Osteoblast (primary cell): ENCODE results near the gene KCNAB1. TPM values are rescaled to one million over a fixed set of nuclear protein-coding genes. Genes with fewer than 3 reads are reported as not detected.

Experiments used
- DNase-seq: peaks from one replicate; pipeline ENCODE4 v3.0.0; 2011; ENCODE audit warnings: low spot score, mixed read lengths; ENCODE audit not compliant: insufficient read length; ENCODE audit errors: missing footprints
- H2AFZ ChIP-seq: 2 replicates; pipeline ENCODE4 v1.6.0; 2011; ENCODE audit warnings: mild to moderate bottlenecking, low read length
- H3K27ac ChIP-seq: 2 replicates; pipeline ENCODE4 v1.5.1; 2011; ENCODE audit warnings: mild to moderate bottlenecking, low read depth, low read length, moderate library complexity
- H3K27me3 ChIP-seq: 2 replicates; pipeline ENCODE4 v1.6.0; 2012; ENCODE audit warnings: mild to moderate bottlenecking, control low read depth, inconsistent platforms, low read length, moderate library complexity; ENCODE audit not compliant: insufficient read depth
- H3K36me3 ChIP-seq: 2 replicates; pipeline ENCODE4 v1.5.1; 2011; ENCODE audit warnings: mild to moderate bottlenecking, low read length, control low read depth, moderate library complexity; ENCODE audit not compliant: insufficient read depth
- H3K4me1 ChIP-seq: 2 replicates; pipeline ENCODE4 v1.5.1; 2011; ENCODE audit warnings: mild to moderate bottlenecking, low read length, control low read depth, moderate library complexity; ENCODE audit not compliant: insufficient read depth
- H3K4me2 ChIP-seq: 2 replicates; pipeline ENCODE4 v1.6.0; 2011; ENCODE audit warnings: mild to moderate bottlenecking, low read length; ENCODE audit not compliant: insufficient read depth
- H3K4me3 ChIP-seq: fragments of 200-600 bp; sonication (generic); 3 replicates; pipeline ENCODE4 v1.5.1; 2012; ENCODE audit warnings: mild to moderate bottlenecking, low read length, inconsistent platforms; ENCODE audit not compliant: insufficient read depth
- H3K79me2 ChIP-seq: 2 replicates; pipeline ENCODE4 v1.6.0; 2012; ENCODE audit warnings: mild to moderate bottlenecking, low read length, control low read depth, inconsistent platforms; ENCODE audit not compliant: insufficient read depth
- H3K9me3 ChIP-seq: 2 replicates; pipeline ENCODE4 v1.5.1; 2011; ENCODE audit warnings: low read depth, low read length, control low read depth
- H4K20me1 ChIP-seq: 2 replicates; pipeline ENCODE4 v1.6.0; 2012; ENCODE audit warnings: mild to moderate bottlenecking, low read length, control low read depth; ENCODE audit not compliant: insufficient read depth
- total RNA-seq: library from RNA; depleted of rRNA; stranded (reverse); fragments of >200 nt; gene quantifications from 2 replicates; pipeline ENCODE4 v1.2.3, GENCODE V29; 2012
- TF ChIP-seq, protein P1 (sequence below): IDR thresholded peaks from 2 replicates; pipeline ENCODE4 v1.5.1; 2011; ENCODE audit warnings: mild to moderate bottlenecking, low read depth, low read length, moderate library complexity; ENCODE audit errors: extremely low read depth

Gene KCNAB1
- total RNA-seq, 1 donor = 0.36 TPM

DNA sequence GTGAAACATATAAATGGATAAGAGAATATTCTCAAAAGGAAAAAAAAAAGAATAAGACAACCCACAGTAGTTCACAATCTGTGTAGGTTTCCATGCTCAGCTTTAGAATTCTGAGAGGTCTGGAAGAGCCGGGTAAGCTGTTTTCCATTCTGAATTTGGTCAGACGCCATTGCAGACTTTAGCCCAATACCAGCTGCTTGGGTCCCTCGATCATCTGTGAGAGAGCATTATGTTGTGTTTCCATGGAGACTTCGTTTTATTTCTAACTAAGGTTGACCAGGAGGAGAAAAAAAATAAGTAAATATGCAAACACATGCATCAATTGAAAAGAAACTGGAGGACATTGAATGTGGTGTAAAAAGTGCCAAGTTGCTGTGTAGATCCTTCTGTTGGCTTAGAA lies 25.5 kb downstream of the KCNAB1 start:
- no peak overlapping the region for H3K4me3 ChIP-seq
- H3K27ac ChIP-seq = no peak overlapping the region
- peaks cover 7% of the 10 kb centered on the region for H3K27me3 ChIP-seq
- no peaks in the 10 kb centered on the region for H3K9me3 ChIP-seq
- TF ChIP-seq, protein P1, sequence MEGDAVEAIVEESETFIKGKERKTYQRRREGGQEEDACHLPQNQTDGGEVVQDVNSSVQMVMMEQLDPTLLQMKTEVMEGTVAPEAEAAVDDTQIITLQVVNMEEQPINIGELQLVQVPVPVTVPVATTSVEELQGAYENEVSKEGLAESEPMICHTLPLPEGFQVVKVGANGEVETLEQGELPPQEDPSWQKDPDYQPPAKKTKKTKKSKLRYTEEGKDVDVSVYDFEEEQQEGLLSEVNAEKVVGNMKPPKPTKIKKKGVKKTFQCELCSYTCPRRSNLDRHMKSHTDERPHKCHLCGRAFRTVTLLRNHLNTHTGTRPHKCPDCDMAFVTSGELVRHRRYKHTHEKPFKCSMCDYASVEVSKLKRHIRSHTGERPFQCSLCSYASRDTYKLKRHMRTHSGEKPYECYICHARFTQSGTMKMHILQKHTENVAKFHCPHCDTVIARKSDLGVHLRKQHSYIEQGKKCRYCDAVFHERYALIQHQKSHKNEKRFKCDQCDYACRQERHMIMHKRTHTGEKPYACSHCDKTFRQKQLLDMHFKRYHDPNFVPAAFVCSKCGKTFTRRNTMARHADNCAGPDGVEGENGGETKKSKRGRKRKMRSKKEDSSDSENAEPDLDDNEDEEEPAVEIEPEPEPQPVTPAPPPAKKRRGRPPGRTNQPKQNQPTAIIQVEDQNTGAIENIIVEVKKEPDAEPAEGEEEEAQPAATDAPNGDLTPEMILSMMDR = no peak
- no peak overlapping the region for H2AFZ ChIP-seq
- no peak overlapping the region for H3K4me2 ChIP-seq
- DNase-seq = no peak
- H3K36me3 ChIP-seq = no peaks in the 10 kb centered on the region
- no peaks in the 10 kb centered on the region for H4K20me1 ChIP-seq
- H3K4me1 ChIP-seq = no peaks in the 10 kb centered on the region
- H3K79me2 ChIP-seq = no peaks in the 10 kb centered on the region

DNA sequence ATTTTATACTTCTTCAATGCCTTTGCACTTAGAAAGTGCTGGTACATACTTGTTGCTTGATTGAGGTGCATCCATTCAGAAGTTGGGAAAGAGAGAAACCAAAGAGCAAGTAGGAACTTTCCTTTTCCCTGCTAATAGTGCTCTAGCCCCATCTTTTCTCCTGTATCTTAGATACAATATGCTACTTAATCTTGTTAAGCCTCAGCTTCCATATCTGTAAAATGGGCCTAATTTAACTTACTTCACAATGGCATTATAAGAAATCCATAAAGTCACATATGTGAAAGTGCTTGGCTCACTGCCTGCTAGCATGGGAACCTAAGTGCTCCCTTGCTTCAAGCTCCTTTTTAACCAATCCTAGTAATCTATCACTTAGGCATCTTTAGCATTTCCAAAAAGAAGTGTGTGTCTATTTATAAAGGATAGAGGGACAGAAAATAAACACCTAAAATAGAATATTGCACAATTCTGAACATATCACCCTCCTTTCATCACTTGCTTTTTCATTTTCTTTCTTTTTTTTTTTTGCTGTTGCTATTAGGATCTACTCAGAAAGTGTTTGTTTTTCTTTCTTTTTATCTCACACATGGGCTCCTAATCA lies 28.1 kb downstream of the KCNAB1 start:
- H3K9me3 ChIP-seq = no peaks in the 10 kb centered on the region
- DNase-seq = no peak
- no peak overlapping the region for H3K27ac ChIP-seq
- no peaks in the 10 kb centered on the region for H4K20me1 ChIP-seq
- TF ChIP-seq, protein P1 = no peak
- H3K4me2 ChIP-seq = peak overlapping the region; percentile 54
- no peaks in the 10 kb centered on the region for H3K36me3 ChIP-seq
- H3K27me3 ChIP-seq = peaks cover 7% of the 10 kb centered on the region
- H2AFZ ChIP-seq = peak overlapping the region; percentile 72
- no peaks in the 10 kb centered on the region for H3K79me2 ChIP-seq
- peak overlapping the region; percentile 27 for H3K4me3 ChIP-seq
- H3K4me1 ChIP-seq = no peaks in the 10 kb centered on the region

DNA sequence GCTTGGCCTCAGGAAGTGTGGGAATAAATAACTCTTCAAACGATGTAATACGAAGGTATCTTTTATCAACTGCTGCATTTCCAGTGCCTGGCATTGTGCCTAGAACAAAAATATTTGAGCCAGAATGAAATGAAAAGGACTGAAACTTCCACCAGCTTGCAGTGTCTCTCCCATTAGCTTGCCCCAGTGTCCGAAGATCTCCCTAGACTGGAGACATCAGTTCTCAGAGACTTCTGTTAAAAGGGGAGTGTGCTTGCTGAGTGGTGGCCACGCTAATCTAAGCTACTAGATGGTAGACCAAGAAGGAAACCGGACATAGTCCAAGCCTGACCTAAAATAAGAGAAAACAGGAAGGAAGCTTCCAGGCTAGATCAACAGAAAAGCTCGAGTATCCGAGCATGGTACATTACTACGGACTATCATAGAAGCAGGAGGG lies 28.6 kb downstream of the KCNAB1 start:
- Histone ChIP-seq H3K36me3 (no peaks in the 10 kb centered on the region), H3K27me3 (peaks cover 7% of the 10 kb centered on the region), H3K4me3 (peak overlapping the region; percentile 27), H3K9me3 (no peaks in the 10 kb centered on the region), H4K20me1 (no peaks in the 10 kb centered on the region), H3K4me2 (peak overlapping the region; percentile 54), H3K27ac (no peak overlapping the region), H3K4me1 (no peaks in the 10 kb centered on the region), H3K79me2 (no peaks in the 10 kb centered on the region), H2AFZ (peak overlapping the region; percentile 72)
- DNase-seq = no peak
- TF ChIP-seq, protein P1 = no peak

DNA sequence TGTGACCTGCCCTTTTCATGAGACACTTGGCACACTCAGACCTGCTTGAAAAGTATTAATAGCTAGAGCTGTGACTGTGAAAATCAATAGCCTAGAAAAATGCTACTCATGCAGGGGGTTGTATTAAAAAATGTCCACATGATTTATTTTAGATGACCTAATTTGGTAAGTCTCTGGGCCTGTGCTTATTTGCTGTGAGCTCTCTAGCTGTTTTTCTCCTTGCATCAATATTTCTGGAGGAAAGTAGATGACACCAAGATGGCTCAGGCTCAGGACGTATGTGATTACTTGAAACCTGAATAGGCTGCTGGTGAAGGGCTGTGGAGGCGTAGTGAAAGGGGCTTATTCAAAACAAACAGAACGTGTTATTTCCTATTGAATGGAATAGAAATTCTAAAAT lies 29.5 kb downstream of the KCNAB1 start:
- Histone ChIP-seq H3K4me1 (no peaks in the 10 kb centered on the region), H3K79me2 (no peaks in the 10 kb centered on the region), H3K9me3 (no peaks in the 10 kb centered on the region), H3K27me3 (peaks cover 7% of the 10 kb centered on the region), H2AFZ (peak overlapping the region; percentile 73), H3K36me3 (no peaks in the 10 kb centered on the region), H3K27ac (no peak overlapping the region), H3K4me3 (no peak overlapping the region), H4K20me1 (no peaks in the 10 kb centered on the region), H3K4me2 (no peak overlapping the region)
- TF ChIP-seq, protein P1 = no peak
- no peak for DNase-seq
